ENCODE results near the gene HMGCR. TPM values are rescaled to one million over a fixed set of nuclear protein-coding genes. Genes with fewer than 3 reads are reported as not detected.
A peak's percentile ranks its signal among the peaks of the same experiment; 100 is the strongest.

Gene HMGCR
- total RNA-seq (2011; cell fraction: chromatin; rRNA removed; ENCODE audit: low replicate concordance): 482 and 1,074 TPM in 2 replicates
- 267 and 350 TPM in 2 replicates for total RNA-seq (2011; cell fraction: nucleolus; rRNA removed)
- total RNA-seq (2011; cell fraction: nucleoplasm; rRNA removed): 431 and 468 TPM in 2 replicates
- total RNA-seq (2014; rRNA removed): 47.3 and 55.5 TPM in 2 replicates
- total RNA-seq (2014; rRNA removed; fragmentation: Illumina TruSeq; extraction: Trizol): 95.4 and 111 TPM in 2 replicates
- 53.3 and 61.5 TPM in 2 replicates for total RNA-seq (2015; rRNA removed; fragmentation: Illumina TruSeq; extraction: Trizol)
- 87.4 and 90.8 TPM in 2 replicates for total RNA-seq (2021)
- polyA plus RNA-seq (2011; rRNA removed): 155 and 159 TPM in 2 replicates
- 22.5 and 77.8 TPM in 2 replicates for polyA plus RNA-seq (2011; cell fraction: cytosol; rRNA removed)
- 167 and 305 TPM in 2 replicates for polyA plus RNA-seq (2011; cell fraction: nucleus; rRNA removed)
- polyA plus RNA-seq (2012): 33.3 and 102 TPM in 2 replicates
- 62.6 and 66.9 TPM in 2 replicates for polyA plus RNA-seq (2014; fragmentation: Illumina TruSeq; extraction: Trizol)
- polyA plus RNA-seq (2014; fragmentation: Nextera tagmentation; extraction: Ambion mirVana): 10 to 100 TPM; 29.5 to 58.5 TPM
- 46.8 and 49.4 TPM in 2 replicates for polyA plus RNA-seq (2014; rRNA removed)
- 375 and 488 TPM in 2 replicates for polyA minus RNA-seq (2011; rRNA and poly(A)+ RNA removed)
- polyA minus RNA-seq (2011; cell fraction: cytosol; rRNA and poly(A)+ RNA removed): 79.6 and 89.1 TPM in 2 replicates
- polyA minus RNA-seq (2011; cell fraction: nucleus; rRNA and poly(A)+ RNA removed): 154 and 346 TPM in 2 replicates
- Bru-seq, nascent RNA: percentile 93 among the genes with signal in this experiment
- percentile 97 among the genes with signal in this experiment for BruChase-seq, experiment 1, labeled RNA remaining after a 2-hour chase
- BruChase-seq, experiment 2, labeled RNA remaining after a 6-hour chase: percentile 99 among the genes with signal in this experiment
- long read RNA-seq, experiment 1, full-length matches to known transcripts: 71 of 141 reads
- long read RNA-seq, experiment 1, partial matches to known transcripts: 62 of 141 reads
- long read RNA-seq, experiment 1, other reads (novel, unspliced or antisense): 8 of 141 reads
- long read RNA-seq, experiment 2, full-length matches to known transcripts: 5 of 68 reads
- long read RNA-seq, experiment 2, partial matches to known transcripts: 46 of 68 reads
- long read RNA-seq, experiment 2, other reads (novel, unspliced or antisense): 17 of 68 reads
- long read RNA-seq, experiment 3, full-length matches to known transcripts: 20 of 30 reads
- long read RNA-seq, experiment 3, partial matches to known transcripts: 7 of 30 reads
- long read RNA-seq, experiment 3, other reads (novel, unspliced or antisense): 3 of 30 reads

DNA sequence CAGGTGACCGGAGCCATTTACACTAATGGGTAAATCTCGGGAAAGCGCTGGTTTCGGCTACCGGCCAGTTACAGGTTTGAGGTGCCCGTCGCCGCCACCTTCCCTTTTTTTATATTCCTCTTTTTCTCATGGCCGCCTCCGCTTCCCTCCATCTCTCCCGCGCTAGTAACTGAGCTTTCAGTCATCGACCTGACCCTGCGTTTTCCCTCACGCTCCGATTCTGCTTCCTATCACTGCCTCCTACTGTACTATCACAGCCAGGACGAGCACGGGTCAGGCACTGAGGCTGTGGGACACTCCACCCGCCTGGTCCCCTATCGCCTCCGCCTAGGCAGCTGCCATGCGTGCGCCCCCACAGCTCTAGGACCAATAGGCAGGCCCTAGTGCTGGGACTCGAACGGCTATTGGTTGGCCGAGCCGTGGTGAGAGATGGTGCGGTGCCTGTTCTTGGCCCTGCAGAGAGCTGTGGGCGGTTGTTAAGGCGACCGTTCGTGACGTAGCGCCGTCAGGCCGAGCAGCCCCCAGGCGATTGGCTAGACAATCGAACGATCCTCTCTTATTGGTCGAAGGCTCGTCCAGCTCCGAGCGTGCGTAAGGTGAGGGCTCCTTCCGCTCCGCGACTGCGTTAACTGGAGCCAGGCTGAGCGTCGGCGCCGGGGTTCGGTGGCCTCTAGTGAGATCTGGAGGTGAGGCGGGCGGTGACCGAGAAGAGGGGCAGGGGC lies at the start of gene HMGCR:
Gene HMGCR, plus strand, starts transcription at position 606 of the 722 bp plus-strand sequence. CDS start 5,386 bp downstream, outside the sequence.
- Histone ChIP-seq H3K27me3 (ENCODE audit: control insufficient read depth in 2 of 2, insufficient read depth in 2 of 2, low read length in 2 of 2) (no peaks in the 10 kb centered on the region), H3K4me3 (peak within 1 kb of the TSS; percentile 96), H3K36me3 (ENCODE audit: control insufficient read depth, insufficient read depth, low read length) (peaks cover 34% of the 10 kb centered on the region), H4K20me1 (replicated peaks; ENCODE audit: control insufficient read depth, insufficient read depth, low read length) (peaks cover 12% of the 10 kb centered on the region; the same call in 1 of the 2 replicates), H3K9ac (ENCODE audit: insufficient read depth in 1 of 2, low read depth in 2 of 2, low read length in 2 of 2) (peak within 1 kb of the TSS; percentile 81 to 99), H3K79me2 (ENCODE audit: control insufficient read depth, insufficient read depth, low read length) (peaks cover 47% of the 10 kb centered on the region), H3K27ac (ENCODE audit: extremely low read depth, low read depth, low read length) (peak within 1 kb of the TSS; percentile 82), H3K9me1 (ENCODE audit: control insufficient read depth, insufficient read depth, low read length) (peaks cover 3% of the 10 kb centered on the region), H3K4me1 (replicated peaks in 1 of 2; ENCODE audit: control insufficient read depth in 2 of 2, insufficient read depth in 2 of 2, low read length in 2 of 2) (peaks cover 13 to 14% of the 10 kb centered on the region in 2 experiments; a peak in 3 of 5 replicates), H3K9me3 (replicated peaks; ENCODE audit: control insufficient read depth, insufficient read depth, low read depth, low read length) (no peaks in the 10 kb centered on the region), H2AFZ (ENCODE audit: low read depth, low read length) (peak within 1 kb of the TSS; percentile 96), H3K4me2 (ENCODE audit: insufficient read depth, low read length) (peak within 1 kb of the TSS; percentile 97)
- peak; percentile 93 to 99 (median 94) for DNase-seq (ENCODE audit: extremely low read depth in 1 of 4, low spot score in 3 of 4)
- FAIRE-seq: peak; percentile 100
- in situ Hi-C loops (cut with MboI): no loop called here
- POLR2A ChIA-PET: interaction anchor here (0.6 to 1.7 kb wide), 12 partner anchors 15 to 1066 kb away, joined by 3 to 7 read pairs (median 3); no protein-coding TSS in a partner anchor
- peak; percentile 98 for ATAC-seq
- WGBS (ENCODE audit: insufficient coverage, low coverage, missing lambda C conversion rate): under 1% methylated on average over 49 of the region's 56 CpGs
- CTCF ChIA-PET (ENCODE audit: low intra/inter-chr PET ratio): no interaction called here
- BruUV-seq (replicated peaks): no TSS peak
- intact Hi-C loops (cut with micrococcal nuclease): loop anchor here (2.0 kb wide), 1 partner anchor 100 kb away; the partner anchor contains the start of gene ANKRD31
- TF ChIP-seq, protein P1, sequence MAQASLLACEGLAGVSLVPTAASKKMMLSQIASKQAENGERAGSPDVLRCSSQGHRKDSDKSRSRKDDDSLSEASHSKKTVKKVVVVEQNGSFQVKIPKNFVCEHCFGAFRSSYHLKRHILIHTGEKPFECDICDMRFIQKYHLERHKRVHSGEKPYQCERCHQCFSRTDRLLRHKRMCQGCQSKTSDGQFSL (CRISPR knock-in tag; IDR thresholded peaks at IDR 0.05): peak; percentile 70; the same call in 1 of the 2 replicates
- TF ChIP-seq, protein P1 (tag; IDR thresholded peaks at IDR 0.05): no peak
- TF ChIP-seq CBFA2T3 (IDR thresholded peaks at IDR 0.05) (peak; percentile 50), RBBP5 (IDR thresholded peaks at IDR 0.05; ENCODE audit: borderline replicate concordance, insufficient read depth, low read length, poor library complexity, severe bottlenecking) (no peak), ZNF583 (CRISPR knock-in tag; IDR thresholded peaks at IDR 0.05) (no peak), PHF8 (IDR thresholded peaks at IDR 0.05; ENCODE audit: borderline replicate concordance, low read length) (peak; percentile 51; the same call in 1 of the 2 replicates), NFIC (IDR thresholded peaks at IDR 0.05) (peak; percentile 49), EP400 (IDR thresholded peaks at IDR 0.05) (peak; percentile 87)
- TF ChIP-seq, protein P2, sequence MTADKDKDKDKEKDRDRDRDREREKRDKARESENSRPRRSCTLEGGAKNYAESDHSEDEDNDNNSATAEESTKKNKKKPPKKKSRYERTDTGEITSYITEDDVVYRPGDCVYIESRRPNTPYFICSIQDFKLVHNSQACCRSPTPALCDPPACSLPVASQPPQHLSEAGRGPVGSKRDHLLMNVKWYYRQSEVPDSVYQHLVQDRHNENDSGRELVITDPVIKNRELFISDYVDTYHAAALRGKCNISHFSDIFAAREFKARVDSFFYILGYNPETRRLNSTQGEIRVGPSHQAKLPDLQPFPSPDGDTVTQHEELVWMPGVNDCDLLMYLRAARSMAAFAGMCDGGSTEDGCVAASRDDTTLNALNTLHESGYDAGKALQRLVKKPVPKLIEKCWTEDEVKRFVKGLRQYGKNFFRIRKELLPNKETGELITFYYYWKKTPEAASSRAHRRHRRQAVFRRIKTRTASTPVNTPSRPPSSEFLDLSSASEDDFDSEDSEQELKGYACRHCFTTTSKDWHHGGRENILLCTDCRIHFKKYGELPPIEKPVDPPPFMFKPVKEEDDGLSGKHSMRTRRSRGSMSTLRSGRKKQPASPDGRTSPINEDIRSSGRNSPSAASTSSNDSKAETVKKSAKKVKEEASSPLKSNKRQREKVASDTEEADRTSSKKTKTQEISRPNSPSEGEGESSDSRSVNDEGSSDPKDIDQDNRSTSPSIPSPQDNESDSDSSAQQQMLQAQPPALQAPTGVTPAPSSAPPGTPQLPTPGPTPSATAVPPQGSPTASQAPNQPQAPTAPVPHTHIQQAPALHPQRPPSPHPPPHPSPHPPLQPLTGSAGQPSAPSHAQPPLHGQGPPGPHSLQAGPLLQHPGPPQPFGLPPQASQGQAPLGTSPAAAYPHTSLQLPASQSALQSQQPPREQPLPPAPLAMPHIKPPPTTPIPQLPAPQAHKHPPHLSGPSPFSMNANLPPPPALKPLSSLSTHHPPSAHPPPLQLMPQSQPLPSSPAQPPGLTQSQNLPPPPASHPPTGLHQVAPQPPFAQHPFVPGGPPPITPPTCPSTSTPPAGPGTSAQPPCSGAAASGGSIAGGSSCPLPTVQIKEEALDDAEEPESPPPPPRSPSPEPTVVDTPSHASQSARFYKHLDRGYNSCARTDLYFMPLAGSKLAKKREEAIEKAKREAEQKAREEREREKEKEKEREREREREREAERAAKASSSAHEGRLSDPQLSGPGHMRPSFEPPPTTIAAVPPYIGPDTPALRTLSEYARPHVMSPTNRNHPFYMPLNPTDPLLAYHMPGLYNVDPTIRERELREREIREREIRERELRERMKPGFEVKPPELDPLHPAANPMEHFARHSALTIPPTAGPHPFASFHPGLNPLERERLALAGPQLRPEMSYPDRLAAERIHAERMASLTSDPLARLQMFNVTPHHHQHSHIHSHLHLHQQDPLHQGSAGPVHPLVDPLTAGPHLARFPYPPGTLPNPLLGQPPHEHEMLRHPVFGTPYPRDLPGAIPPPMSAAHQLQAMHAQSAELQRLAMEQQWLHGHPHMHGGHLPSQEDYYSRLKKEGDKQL (CRISPR knock-in tag; IDR thresholded peaks at IDR 0.05; ENCODE audit: borderline replicate concordance): no peak

All from K562 (cell line).